Measurements from ENCODE around the gene UNC5B. TPM values are rescaled to one million over a fixed set of nuclear protein-coding genes. Genes with fewer than 3 reads are reported as not detected.

The UNC5B gene
- total and polyA plus RNA-seq, 10 donors = 0.74 to 21.1 (median 11.3) TPM

- DNase-seq = no peak
- Histone ChIP-seq H3K27ac (peak overlapping the region in 1 of 8 donors; percentile 5), H3K4me1 (peaks cover 0 to 60% (median 22%) of the 10 kb centered on the region in 6 donors), H3K4me3 (no peak overlapping the region), H3K27me3 (replicated peaks in 1 of 7) (peaks cover 0 to 9% (median 0%) of the 10 kb centered on the region in 7 donors), H3K36me3 (no peaks in the 10 kb centered on the region), H3K9me3 (no peaks in the 10 kb centered on the region)
- TF ChIP-seq POLR2A (IDR thresholded peaks at IDR 0.05) = no peak
- TF ChIP-seq POLR2AphosphoS5 (IDR thresholded peaks at IDR 0.05) = no peak
- TF ChIP-seq, protein P1, sequence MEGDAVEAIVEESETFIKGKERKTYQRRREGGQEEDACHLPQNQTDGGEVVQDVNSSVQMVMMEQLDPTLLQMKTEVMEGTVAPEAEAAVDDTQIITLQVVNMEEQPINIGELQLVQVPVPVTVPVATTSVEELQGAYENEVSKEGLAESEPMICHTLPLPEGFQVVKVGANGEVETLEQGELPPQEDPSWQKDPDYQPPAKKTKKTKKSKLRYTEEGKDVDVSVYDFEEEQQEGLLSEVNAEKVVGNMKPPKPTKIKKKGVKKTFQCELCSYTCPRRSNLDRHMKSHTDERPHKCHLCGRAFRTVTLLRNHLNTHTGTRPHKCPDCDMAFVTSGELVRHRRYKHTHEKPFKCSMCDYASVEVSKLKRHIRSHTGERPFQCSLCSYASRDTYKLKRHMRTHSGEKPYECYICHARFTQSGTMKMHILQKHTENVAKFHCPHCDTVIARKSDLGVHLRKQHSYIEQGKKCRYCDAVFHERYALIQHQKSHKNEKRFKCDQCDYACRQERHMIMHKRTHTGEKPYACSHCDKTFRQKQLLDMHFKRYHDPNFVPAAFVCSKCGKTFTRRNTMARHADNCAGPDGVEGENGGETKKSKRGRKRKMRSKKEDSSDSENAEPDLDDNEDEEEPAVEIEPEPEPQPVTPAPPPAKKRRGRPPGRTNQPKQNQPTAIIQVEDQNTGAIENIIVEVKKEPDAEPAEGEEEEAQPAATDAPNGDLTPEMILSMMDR (IDR thresholded peaks at IDR 0.05 in 8 of 11, conservative IDR thresholded peaks at IDR 0.05 in 3 of 11) = no peak
- 91 to 99% (median 92%) methylated on average over 4 to 5 of the region's 5 CpGs for WGBS, 5 donors
- intact Hi-C loops (cut with DNase I; ENCODE audit: low total_unique reads) = no loop called here
Observed at GRCh38 chr10:71273506-71273905, 61.1 kb downstream of the UNC5B start.

- Histone ChIP-seq H3K4me1 (peaks cover 0 to 65% (median 31%) of the 10 kb centered on the region in 6 donors), H3K27ac (peak overlapping the region in 3 of 8 donors; percentile 3 to 37 (median 28)), H3K27me3 (replicated peaks in 1 of 7) (peaks cover 0 to 9% (median 0%) of the 10 kb centered on the region in 7 donors), H3K9me3 (no peaks in the 10 kb centered on the region), H3K36me3 (no peaks in the 10 kb centered on the region), H3K4me3 (no peak overlapping the region)
- WGBS, 5 donors = 40 to 51% (median 44%) methylated on average over 11 of the region's 11 CpGs
- TF ChIP-seq, protein P1 (IDR thresholded peaks at IDR 0.05 in 8 of 11, conservative IDR thresholded peaks at IDR 0.05 in 3 of 11) = no peak
- TF ChIP-seq POLR2A (IDR thresholded peaks at IDR 0.05) (no peak), POLR2AphosphoS5 (IDR thresholded peaks at IDR 0.05) (no peak)
- no peak for DNase-seq
- intact Hi-C loops (cut with DNase I; ENCODE audit: low total_unique reads) = no loop called here
Observed at GRCh38 chr10:71274901-71275796, 62.8 kb downstream of the UNC5B start.

DNA sequence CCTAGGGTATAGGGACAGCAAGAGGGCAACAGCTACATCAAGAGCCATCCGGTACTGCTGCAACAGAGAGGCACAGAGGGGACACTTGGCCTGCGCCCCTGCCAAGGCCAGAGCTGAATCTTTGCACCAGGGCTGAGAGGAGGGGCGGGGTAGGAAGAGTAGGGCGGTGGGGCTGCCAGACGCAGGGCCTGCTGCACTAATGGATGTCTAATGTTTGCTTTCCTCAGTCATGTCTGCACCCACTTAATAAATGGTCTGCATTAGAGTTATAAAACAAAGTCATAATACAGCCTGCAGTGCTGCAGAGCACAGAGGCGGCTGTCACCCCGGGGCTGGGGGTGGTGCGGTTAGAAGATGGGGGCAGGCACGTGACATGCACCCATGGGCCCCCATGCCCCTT is 64.5 kb downstream of the UNC5B start:
- 78 to 94% (median 87%) methylated on average over 8 to 9 of the region's 9 CpGs for WGBS, 5 donors
- Histone ChIP-seq H3K4me3 (no peak overlapping the region), H3K9me3 (no peaks in the 10 kb centered on the region), H3K36me3 (peaks cover 0 to 6% (median 0%) of the 10 kb centered on the region in 6 donors), H3K4me1 (peaks cover 0 to 58% (median 27%) of the 10 kb centered on the region in 6 donors), H3K27me3 (replicated peaks in 1 of 7) (peaks cover 0 to 6% (median 0%) of the 10 kb centered on the region in 7 donors), H3K27ac (no peak overlapping the region)
- DNase-seq = no peak
- intact Hi-C loops (cut with DNase I; ENCODE audit: low total_unique reads) = no loop called here
- TF ChIP-seq, protein P1 (IDR thresholded peaks at IDR 0.05 in 8 of 11, conservative IDR thresholded peaks at IDR 0.05 in 3 of 11) = no peak
- TF ChIP-seq POLR2A (IDR thresholded peaks at IDR 0.05) (no peak), POLR2AphosphoS5 (IDR thresholded peaks at IDR 0.05) (no peak)
